ENCODE data around the gene CDC16.

CDC16 gene

GRCh38 chr13:114227528-114227927 is 7.2 kb upstream of the CDC16 start:
- no peak for TF ChIP-seq CTCF (IDR thresholded peaks at IDR 0.05; ENCODE audit: extremely low read depth, missing control alignments)

GRCh38 chr13:114228176-114228575 is 6.5 kb upstream of the CDC16 start:
- TF ChIP-seq CTCF (IDR thresholded peaks at IDR 0.05; ENCODE audit: extremely low read depth, missing control alignments): no peak
- DNase-seq (ENCODE audit: low spot score): no peak

More at GRCh38 chr13:114227528-114227927, 7.2 kb upstream of the CDC16 start:
- DNase-seq (ENCODE audit: low spot score): no peak

GRCh38 chr13:114229506-114229905 is 5.2 kb upstream of the CDC16 start:
- no peak for DNase-seq (ENCODE audit: low spot score)

GRCh38 chr13:114230117-114230516 is 4.6 kb upstream of the CDC16 start:
- no peak for TF ChIP-seq CTCF (IDR thresholded peaks at IDR 0.05; ENCODE audit: extremely low read depth, missing control alignments)
- DNase-seq (ENCODE audit: low spot score): no peak

More at GRCh38 chr13:114229506-114229905, 5.2 kb upstream of the CDC16 start:
- no peak for TF ChIP-seq CTCF (IDR thresholded peaks at IDR 0.05; ENCODE audit: extremely low read depth, missing control alignments)

- no peak for TF ChIP-seq CTCF (IDR thresholded peaks at IDR 0.05; ENCODE audit: extremely low read depth, missing control alignments)
- DNase-seq (ENCODE audit: low spot score): no peak
Observed at GRCh38 chr13:114230575-114230974, 4.1 kb upstream of the CDC16 start.

GRCh38 chr13:114231886-114232285 is 2.8 kb upstream of the CDC16 start:
- no peak for TF ChIP-seq CTCF (IDR thresholded peaks at IDR 0.05; ENCODE audit: extremely low read depth, missing control alignments)
- DNase-seq (ENCODE audit: low spot score): no peak

- TF ChIP-seq CTCF (IDR thresholded peaks at IDR 0.05; ENCODE audit: extremely low read depth, missing control alignments): no peak
- DNase-seq (ENCODE audit: low spot score): no peak
Observed at GRCh38 chr13:114234266-114234644, 442 bp upstream of the CDC16 start.
